Measurements from ENCODE around the gene HAGH. TPM values are rescaled to one million over a fixed set of nuclear protein-coding genes. Genes with fewer than 3 reads are reported as not detected.

The HAGH gene
- total and polyA plus RNA-seq, 4 donors = 51.2 to 99.7 (median 80.2) TPM

DNA sequence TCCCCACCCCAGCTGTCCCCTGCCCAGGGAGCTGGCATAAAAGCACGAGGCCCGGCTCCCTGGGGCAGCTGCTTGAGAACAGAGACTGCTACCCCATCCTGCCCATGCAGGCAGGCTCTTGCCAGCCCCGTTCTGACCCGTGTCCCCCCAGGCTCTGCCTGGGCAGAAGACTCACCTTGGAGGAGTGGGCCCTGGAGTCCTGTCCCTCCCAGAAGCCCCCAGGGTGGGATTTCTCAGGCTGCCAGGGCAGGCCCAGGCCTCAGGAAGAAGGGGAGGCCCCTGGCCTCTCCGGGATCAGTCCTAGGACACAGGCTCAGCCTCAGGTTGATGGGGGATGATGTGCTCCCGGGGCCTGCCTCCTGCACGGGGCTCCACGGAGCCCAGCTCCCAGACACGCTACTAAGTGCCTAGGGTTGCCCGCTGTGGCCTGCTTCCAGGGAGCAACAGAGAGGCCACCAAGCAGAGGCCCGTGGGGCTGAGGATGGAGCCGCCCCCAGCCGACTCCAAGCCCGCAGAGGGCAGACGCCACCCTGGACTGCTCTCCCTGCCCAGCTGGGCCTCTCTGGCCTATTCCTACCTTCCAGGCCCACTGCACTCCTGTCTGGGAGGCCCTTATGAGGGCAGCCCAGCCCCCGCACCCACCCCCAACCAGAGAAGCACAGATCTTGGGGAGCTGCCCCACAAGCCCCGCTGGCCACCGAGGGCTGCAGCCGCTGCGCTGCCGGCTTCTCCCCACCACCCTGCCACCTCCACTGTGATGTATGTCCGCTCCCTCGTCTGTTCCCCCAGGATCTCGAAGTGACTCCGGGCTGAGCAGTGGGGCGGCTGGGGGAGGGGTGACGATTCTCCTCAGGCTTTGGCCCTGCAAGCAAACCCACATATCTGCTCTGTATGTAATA lies 57.0 kb downstream of the HAGH start:
- Histone ChIP-seq H3K36me3 (ENCODE audit: control insufficient read depth in 4 of 4, insufficient read depth in 4 of 4, low read length in 4 of 4) (peaks cover 6 to 47% (median 16%) of the 10 kb centered on the region in 4 donors), H3K27ac (ENCODE audit: low read depth in 1 of 2, low read length in 1 of 2) (peak overlapping the region in 1 of 2 donors; percentile 5), H3K9me3 (ENCODE audit: control insufficient read depth in 4 of 4, insufficient read depth in 3 of 4, low read length in 3 of 4) (no peaks in the 10 kb centered on the region), H3K9ac (ENCODE audit: insufficient read depth in 1 of 2, low read length in 2 of 2) (no peak overlapping the region), H3K4me3 (no peak overlapping the region), H3K27me3 (ENCODE audit: control insufficient read depth in 3 of 3, insufficient read depth in 3 of 3, low read length in 2 of 3) (no peaks in the 10 kb centered on the region), H3K4me1 (ENCODE audit: control insufficient read depth in 5 of 5, insufficient read depth in 5 of 5, low read length in 5 of 5) (peaks cover 0 to 27% (median 0%) of the 10 kb centered on the region in 5 donors)
- TF ChIP-seq, protein P1, sequence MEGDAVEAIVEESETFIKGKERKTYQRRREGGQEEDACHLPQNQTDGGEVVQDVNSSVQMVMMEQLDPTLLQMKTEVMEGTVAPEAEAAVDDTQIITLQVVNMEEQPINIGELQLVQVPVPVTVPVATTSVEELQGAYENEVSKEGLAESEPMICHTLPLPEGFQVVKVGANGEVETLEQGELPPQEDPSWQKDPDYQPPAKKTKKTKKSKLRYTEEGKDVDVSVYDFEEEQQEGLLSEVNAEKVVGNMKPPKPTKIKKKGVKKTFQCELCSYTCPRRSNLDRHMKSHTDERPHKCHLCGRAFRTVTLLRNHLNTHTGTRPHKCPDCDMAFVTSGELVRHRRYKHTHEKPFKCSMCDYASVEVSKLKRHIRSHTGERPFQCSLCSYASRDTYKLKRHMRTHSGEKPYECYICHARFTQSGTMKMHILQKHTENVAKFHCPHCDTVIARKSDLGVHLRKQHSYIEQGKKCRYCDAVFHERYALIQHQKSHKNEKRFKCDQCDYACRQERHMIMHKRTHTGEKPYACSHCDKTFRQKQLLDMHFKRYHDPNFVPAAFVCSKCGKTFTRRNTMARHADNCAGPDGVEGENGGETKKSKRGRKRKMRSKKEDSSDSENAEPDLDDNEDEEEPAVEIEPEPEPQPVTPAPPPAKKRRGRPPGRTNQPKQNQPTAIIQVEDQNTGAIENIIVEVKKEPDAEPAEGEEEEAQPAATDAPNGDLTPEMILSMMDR (IDR thresholded peaks at IDR 0.05; ENCODE audit: control extremely low read depth, extremely low read depth) = no peak
- DNase-seq (no peak), ATAC-seq (ENCODE audit: insufficient read depth, low FRiP score) (no peak)
- 83 to 89% methylated on average over 25 to 27 of the region's 27 CpGs for WGBS, 2 donors

DNA sequence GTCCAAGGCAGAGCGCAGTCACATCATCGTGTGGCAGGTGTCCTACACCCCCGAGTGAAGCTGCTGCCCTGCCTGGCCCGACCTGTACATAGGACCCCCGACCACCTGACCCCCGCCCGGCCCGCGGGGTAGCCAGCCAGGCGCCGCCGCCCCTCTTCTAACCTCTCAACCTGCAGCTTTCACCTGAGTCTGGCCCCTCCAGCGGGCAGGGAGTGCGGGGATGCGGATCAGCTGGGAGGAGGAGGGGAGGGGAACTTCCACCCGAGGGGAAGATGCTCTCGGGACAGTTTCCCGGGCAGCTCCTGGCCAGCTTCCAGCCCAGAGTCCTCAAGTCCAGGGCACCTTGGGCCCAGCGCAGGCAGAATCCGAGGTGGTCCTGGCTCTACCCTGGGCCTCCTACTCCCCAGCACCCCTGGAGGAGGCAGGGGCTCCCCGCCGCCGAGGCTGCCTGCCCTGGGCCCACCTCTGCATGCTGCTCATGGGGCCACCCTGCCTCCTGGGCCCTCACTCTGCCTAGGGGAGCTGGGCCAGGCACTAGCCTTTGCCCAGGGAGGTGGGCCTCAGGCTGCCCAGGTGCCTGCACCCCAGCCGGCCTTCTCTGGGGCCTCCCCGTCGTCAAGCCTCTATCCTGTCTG lies 57.7 kb downstream of the HAGH start:
- peaks cover 0 to 19% (median 0%) of the 10 kb centered on the region in 5 donors for H3K4me1 ChIP-seq (ENCODE audit: control insufficient read depth in 5 of 5, insufficient read depth in 5 of 5, low read length in 5 of 5)
- H3K27ac ChIP-seq (ENCODE audit: low read depth in 1 of 2, low read length in 1 of 2) = no peak overlapping the region
- no peaks in the 10 kb centered on the region for H3K9me3 ChIP-seq (ENCODE audit: control insufficient read depth in 4 of 4, insufficient read depth in 3 of 4, low read length in 3 of 4)
- H3K27me3 ChIP-seq (ENCODE audit: control insufficient read depth in 3 of 3, insufficient read depth in 3 of 3, low read length in 2 of 3) = no peaks in the 10 kb centered on the region
- DNase-seq (no peak), ATAC-seq (ENCODE audit: insufficient read depth, low FRiP score) (no peak)
- H3K4me3 ChIP-seq = no peak overlapping the region
- H3K36me3 ChIP-seq (ENCODE audit: control insufficient read depth in 4 of 4, insufficient read depth in 4 of 4, low read length in 4 of 4) = peaks cover 6 to 55% (median 19%) of the 10 kb centered on the region in 4 donors
- H3K9ac ChIP-seq (ENCODE audit: insufficient read depth in 1 of 2, low read length in 2 of 2) = no peak overlapping the region
- 84 to 86% methylated on average over 23 to 26 of the region's 26 CpGs for WGBS, 2 donors
- TF ChIP-seq, protein P1 (IDR thresholded peaks at IDR 0.05; ENCODE audit: control extremely low read depth, extremely low read depth) = no peak

DNA sequence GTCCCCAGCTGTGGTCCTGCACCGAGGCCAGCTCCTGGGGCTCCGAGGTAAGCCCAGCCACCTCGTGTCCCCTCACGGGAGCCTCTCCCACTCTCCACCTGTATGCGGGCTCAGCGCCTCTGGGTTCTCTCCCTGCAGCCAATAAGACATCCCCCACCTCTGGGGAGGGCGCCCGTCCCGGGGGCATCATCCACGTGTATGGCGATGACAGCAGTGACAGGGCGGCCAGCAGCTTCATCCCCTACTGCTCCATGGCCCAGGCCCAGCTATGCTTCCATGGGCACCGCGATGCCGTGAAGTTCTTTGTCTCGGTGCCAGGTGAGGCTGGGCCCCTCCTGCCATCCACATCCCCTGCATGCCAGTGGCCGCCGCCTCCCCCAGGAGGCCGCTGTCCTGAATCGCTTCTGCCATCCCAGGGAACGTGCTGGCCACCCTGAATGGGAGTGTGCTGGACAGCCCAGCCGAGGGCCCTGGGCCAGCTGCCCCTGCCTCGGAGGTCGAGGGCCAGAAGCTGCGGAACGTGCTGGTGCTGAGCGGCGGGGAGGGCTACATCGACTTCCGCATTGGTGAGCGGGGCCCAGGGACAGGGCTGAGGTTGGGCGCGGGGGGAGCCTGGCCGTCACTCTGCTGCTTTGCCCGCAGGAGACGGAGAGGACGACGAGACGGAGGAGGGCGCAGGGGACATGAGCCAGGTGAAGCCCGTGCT lies 58.4 kb downstream of the HAGH start:
- no peak for DNase-seq
- 91 to 92% methylated on average over 41 of the region's 41 CpGs for WGBS, 2 donors
- H3K4me1 ChIP-seq (ENCODE audit: control insufficient read depth in 5 of 5, insufficient read depth in 5 of 5, low read length in 5 of 5) = peaks cover 0 to 15% (median 0%) of the 10 kb centered on the region in 5 donors

More for the DNA sequence above, 58.4 kb downstream of the HAGH start:
- Histone ChIP-seq H3K27me3 (ENCODE audit: control insufficient read depth in 3 of 3, insufficient read depth in 3 of 3, low read length in 2 of 3) (no peaks in the 10 kb centered on the region), H3K9ac (ENCODE audit: insufficient read depth in 1 of 2, low read length in 2 of 2) (no peak overlapping the region), H3K4me3 (no peak overlapping the region), H3K9me3 (ENCODE audit: control insufficient read depth in 4 of 4, insufficient read depth in 3 of 4, low read length in 3 of 4) (no peaks in the 10 kb centered on the region), H3K27ac (ENCODE audit: low read depth in 1 of 2, low read length in 1 of 2) (no peak overlapping the region), H3K36me3 (ENCODE audit: control insufficient read depth in 4 of 4, insufficient read depth in 4 of 4, low read length in 4 of 4) (peaks cover 6 to 59% (median 20%) of the 10 kb centered on the region in 4 donors)
- ATAC-seq (ENCODE audit: insufficient read depth, low FRiP score) = no peak
- TF ChIP-seq, protein P1 (IDR thresholded peaks at IDR 0.05; ENCODE audit: control extremely low read depth, extremely low read depth) = no peak

Data from lung (tissue), 12 donors.